LNCAP (cell line): ENCODE measurements around the gene KLHL33.

Experiments used
- CTCF ChIP-seq: fragments of 450-650 bp; IDR thresholded peaks from 2 replicates; pipeline ENCODE4 v1.5.1; 2017; ENCODE audit warnings: mild to moderate bottlenecking

The KLHL33 gene

DNA sequence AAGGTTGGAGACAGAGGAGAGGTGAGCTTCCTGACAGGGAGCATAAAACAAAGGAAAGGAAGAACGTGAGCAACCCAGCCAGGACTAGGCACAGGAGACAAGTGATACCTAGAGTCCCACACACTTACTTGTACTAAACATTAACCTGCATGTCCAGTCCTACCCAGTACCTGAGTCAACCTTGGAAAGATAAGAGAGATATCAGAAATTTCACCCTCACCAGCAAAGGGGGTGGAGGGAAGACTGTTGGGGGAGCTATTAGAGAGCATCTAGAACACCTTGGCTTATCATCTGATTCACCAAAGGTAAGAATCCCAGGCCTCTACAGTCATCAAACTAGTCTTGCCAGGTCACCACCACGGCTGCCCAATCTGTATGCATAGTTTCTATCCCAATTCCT lies 11.1 kb downstream of the KLHL33 start:
- TF ChIP-seq CTCF: no peak

DNA sequence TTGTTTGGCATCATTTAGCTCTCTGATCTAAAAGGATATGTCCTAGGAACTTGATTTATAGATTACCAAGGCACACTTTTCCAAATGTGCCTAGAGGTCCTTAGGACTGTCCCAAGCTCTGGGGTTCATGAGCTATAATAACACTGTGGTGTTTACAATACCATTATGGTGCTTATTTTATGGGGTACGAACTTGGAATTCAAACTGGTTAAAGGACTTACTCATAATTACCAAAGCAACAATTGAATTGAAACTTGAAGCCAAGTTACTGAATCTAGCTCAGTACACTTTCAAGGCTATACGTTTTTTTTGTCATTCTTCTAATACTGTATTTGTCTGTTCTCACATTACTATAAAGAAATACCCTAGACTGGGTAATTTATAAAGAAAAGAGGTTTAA lies 13.1 kb downstream of the KLHL33 start:
- no peak for TF ChIP-seq CTCF

DNA sequence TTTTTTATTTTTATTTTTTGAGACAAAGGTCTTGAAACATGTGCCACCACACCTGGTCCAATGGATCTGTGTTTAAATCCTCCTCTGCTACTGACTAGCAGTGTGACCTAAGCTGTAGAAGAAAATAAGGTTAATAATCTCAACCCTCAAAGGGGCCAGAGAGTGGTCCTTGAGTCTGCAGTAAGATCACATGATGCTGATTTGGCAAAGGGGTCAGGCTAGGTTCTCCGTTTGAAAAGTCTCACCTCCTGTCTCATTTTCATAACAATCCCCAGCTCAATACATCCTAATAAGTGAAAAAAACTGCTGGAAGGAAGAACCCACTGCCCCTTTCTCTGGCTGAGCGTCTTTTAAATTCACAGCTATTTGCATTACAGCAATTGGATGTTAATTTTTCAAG lies 14.7 kb downstream of the KLHL33 start:
- no peak for TF ChIP-seq CTCF

DNA sequence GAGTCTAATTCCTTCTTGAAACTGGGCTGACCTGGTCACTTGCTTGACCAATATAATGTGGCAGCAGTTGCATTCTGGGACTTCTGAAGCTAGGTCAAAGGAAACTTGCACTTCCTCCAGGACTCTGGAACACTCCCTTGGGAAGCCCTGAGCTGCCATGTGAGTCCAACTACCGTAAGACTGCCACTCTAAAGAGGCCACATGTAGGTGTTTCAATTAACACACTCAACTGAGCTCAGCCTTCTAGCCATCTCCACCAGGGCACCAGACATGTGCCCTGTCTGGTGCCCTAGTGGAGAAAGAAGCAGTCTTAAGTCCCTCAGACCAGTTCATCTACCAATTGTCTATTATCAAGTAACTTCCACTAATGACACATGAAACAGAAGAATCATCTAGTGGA lies 16.5 kb downstream of the KLHL33 start:
- TF ChIP-seq CTCF: no peak

DNA sequence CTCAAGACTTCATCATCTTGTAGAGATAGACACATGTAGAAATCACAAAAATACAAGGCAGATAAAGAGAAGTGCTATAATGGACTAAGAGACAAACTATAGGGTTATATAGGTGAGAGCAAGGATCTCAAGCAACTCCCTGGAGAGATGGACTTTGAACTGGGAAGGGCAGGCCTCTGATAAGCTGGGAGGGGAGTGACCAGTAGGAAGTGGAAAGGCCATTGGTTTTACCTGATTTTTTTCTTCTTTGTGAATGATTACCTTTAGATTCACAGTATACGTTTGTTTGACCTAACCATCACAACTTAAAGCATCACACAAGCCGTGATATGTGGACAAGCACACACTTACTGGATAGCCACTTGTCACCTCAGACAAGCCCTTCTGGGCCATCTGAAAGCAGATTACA lies 17.5 kb downstream of the KLHL33 start:
- TF ChIP-seq CTCF: no peak

- no peak for TF ChIP-seq CTCF
Observed at GRCh38 chr14:20417250-20418186, 18.4 kb downstream of the KLHL33 start.

DNA sequence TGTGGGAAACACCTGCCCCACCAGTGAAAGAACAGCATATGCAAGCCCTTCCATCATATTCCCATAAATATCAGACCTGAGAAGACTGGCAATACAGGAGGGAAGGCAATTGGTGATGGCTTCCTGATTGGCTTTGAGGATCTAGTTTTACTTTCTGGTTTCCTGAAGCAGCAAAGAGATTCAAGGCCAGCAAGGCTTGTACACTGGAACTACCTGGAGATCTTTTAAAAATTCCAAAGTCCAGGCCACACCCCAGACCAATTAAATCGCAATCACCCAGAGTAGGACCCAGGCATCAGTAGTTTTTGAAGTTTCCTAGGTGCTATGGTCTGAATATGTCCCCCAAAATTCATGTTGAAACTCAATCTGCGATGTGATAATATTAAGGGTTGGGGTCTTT lies 19.7 kb downstream of the KLHL33 start:
- TF ChIP-seq CTCF: no peak
